OCI-LY7 (cell line): ENCODE measurements around the gene OVCA2. TPM values are rescaled to one million over a fixed set of nuclear protein-coding genes. Genes with fewer than 3 reads are reported as not detected.
A peak's percentile ranks its signal among the peaks of the same experiment; 100 is the strongest.

Experiments used
- Bru-seq: library from RNA; stranded (reverse); fragments of 400-500 nt; gene quantifications from one replicate; lab custom pipeline; 2021; lab: Mats Ljungman, UMichigan
- BruChase-seq, 2 experiments: library from RNA; stranded (reverse); fragments of 400-500 nt; gene quantifications; one replicate each; lab custom pipeline; 2021; lab: Mats Ljungman, UMichigan
- BruUV-seq: library from RNA; stranded (reverse); fragments of 400-500 nt; replicated peaks from 2 replicates; lab custom pipeline; 2021; lab: Mats Ljungman, UMichigan
- CTCF ChIA-PET: fragments of 300-600 bp; sonication (Branson Sonifier 250); formaldehyde crosslinking; loops from one replicate; lab custom pipeline; 2022; ENCODE audit warnings: antibody characterized with exemption; ENCODE audit not compliant: unreplicated experiment; lab: Charles Lee
- POLR2A ChIA-PET: fragments of 300-600 bp; sonication (Branson Sonifier 250); formaldehyde crosslinking; loops from one replicate; lab custom pipeline; 2022; ENCODE audit warnings: antibody characterized with exemption; lab: Charles Lee
- DNase-seq: peaks from one replicate; pipeline ENCODE4 v3.0.0-alpha.2; 2015; ENCODE audit warnings: low spot score
- H2AFZ ChIP-seq: fragments of 200-600 bp; sonication (generic), shearing (Covaris generic); 2 replicates; pipeline ENCODE4 v1.6.1; 2014; ENCODE audit warnings: mild to moderate bottlenecking, antibody characterized with exemption, low read length, moderate library complexity
- H3K27ac ChIP-seq: fragments of 200-600 bp; sonication (generic); 2 replicates; pipeline ENCODE4 v1.5.1; 2014; ENCODE audit warnings: mixed run types, low read depth, mild to moderate bottlenecking, moderate library complexity, low read length, inconsistent platforms; ENCODE audit not compliant: poor library complexity, severe bottlenecking
- H3K36me3 ChIP-seq: fragments of 200-600 bp; sonication (generic); 2 replicates; pipeline ENCODE4 v1.6.1; 2014; ENCODE audit warnings: mild to moderate bottlenecking, antibody characterized with exemption, low read length, moderate library complexity, mixed read lengths; ENCODE audit not compliant: insufficient read depth
- H3K4me1 ChIP-seq: fragments of 200-600 bp; sonication (generic); 2 replicates; pipeline ENCODE4 v1.5.1; 2014; ENCODE audit warnings: mild to moderate bottlenecking, low read length; ENCODE audit not compliant: insufficient read depth, poor library complexity, severe bottlenecking
- H3K4me2 ChIP-seq: fragments of 200-600 bp; sonication (generic); 2 replicates; pipeline ENCODE4 v1.6.1; 2014; ENCODE audit warnings: mild to moderate bottlenecking, low read length
- H3K4me3 ChIP-seq: fragments of 200-600 bp; sonication (generic); 2 replicates; pipeline ENCODE4 v1.5.1; 2014; ENCODE audit warnings: mild to moderate bottlenecking, low read depth, low read length; ENCODE audit not compliant: poor library complexity, severe bottlenecking
- H3K79me2 ChIP-seq: fragments of 200-600 bp; sonication (generic); 2 replicates; pipeline ENCODE4 v1.6.1; 2016; ENCODE audit warnings: low read depth, mild to moderate bottlenecking, low read length, moderate library complexity, mixed read lengths; ENCODE audit not compliant: insufficient read depth
- H3K9me2 ChIP-seq: fragments of 200-600 bp; sonication (generic); 2 replicates; pipeline ENCODE4 v1.6.1; 2016; ENCODE audit warnings: mild to moderate bottlenecking, low read length, mixed read lengths; ENCODE audit not compliant: insufficient read depth
- H3K9me3 ChIP-seq: fragments of 200-600 bp; sonication (generic); 2 replicates; pipeline ENCODE4 v1.6.1; 2014; ENCODE audit warnings: mild to moderate bottlenecking, mixed run types, low read length, mixed read lengths
- H4K20me1 ChIP-seq: fragments of 200-600 bp; sonication (generic); 2 replicates; pipeline ENCODE4 v1.6.1; 2014; ENCODE audit warnings: mild to moderate bottlenecking, antibody characterized with exemption, low read length, moderate library complexity, mixed read lengths; ENCODE audit not compliant: insufficient read depth
- CTCF ChIP-seq: fragments of 200-600 bp; sonication (generic); conservative IDR thresholded peaks from 2 replicates; pipeline ENCODE4 v1.5.1; 2014; ENCODE audit warnings: mild to moderate bottlenecking, antibody characterized with exemption, low read length, moderate library complexity, mixed read lengths
- EZH2phosphoT487 ChIP-seq: fragments of 200-600 bp; sonication (generic); IDR thresholded peaks from 2 replicates; pipeline ENCODE4 v1.6.1; 2018; ENCODE audit warnings: low read depth, borderline replicate concordance, mild to moderate bottlenecking, mixed run types, antibody characterized with exemption, low read length, moderate library complexity, mixed read lengths
- intact Hi-C: fragments of 100-400 bp; cut with micrococcal nuclease; formaldehyde crosslinking; loops from one replicate; pipeline ENCODE4 v1.10.0; 2022; ENCODE audit not compliant: unreplicated experiment
- long read RNA-seq: library from polyadenylated mRNA; stranded (forward); transcript quantifications from one replicate; pipeline ENCODE4 v2.0.0, GENCODE V29; 2022
- total RNA-seq, 2 experiments: library from RNA; depleted of rRNA in 1 of 2; stranded (reverse); fragments of >200 nt in 1 of 2; shearing (Covaris generic) in 1 of 2; gene quantifications; 2 replicates each; pipeline ENCODE4 v1.2.3, GENCODE V29; 2014 to 2022

OVCA2 gene
- total RNA-seq (2014; rRNA removed; shearing (Covaris generic)) (18.8 and 24.0 TPM in 2 replicates), total RNA-seq (2022) (18.2 and 21.9 TPM in 2 replicates), Bru-seq, nascent RNA (percentile 58 among the genes with signal in this experiment), BruChase-seq, experiment 1, labeled RNA remaining after a 6-hour chase (percentile 61 among the genes with signal in this experiment), BruChase-seq, experiment 2, labeled RNA remaining after a 2-hour chase (percentile 69 among the genes with signal in this experiment)
- long read RNA-seq, transcript OVCA2-201 (2 exons, 1,122 nt): major isoform, 40 of 40 reads
- long read RNA-seq, partial matches to known transcripts: 0 of 40 reads
- long read RNA-seq, other reads (novel, unspliced or antisense): 0 of 40 reads

- ChIA-PET CTCF (interaction anchor here (1.0 kb wide), 1 partner anchor 138 kb away, joined by 4 read pairs; no protein-coding TSS in a partner anchor), POLR2A (no interaction called here)
- no TSS peak for BruUV-seq
- Histone ChIP-seq H3K27ac (peak within 1 kb of the TSS; percentile 42), H3K9me3 (no peaks in the 10 kb centered on the region), H3K4me2 (peak within 1 kb of the TSS; percentile 89), H3K4me3 (peak within 1 kb of the TSS; percentile 74), H3K79me2 (peaks cover 6% of the 10 kb centered on the region; the same call in 1 of the 2 replicates), H3K36me3 (peaks cover 46% of the 10 kb centered on the region), H3K4me1 (peaks cover 15% of the 10 kb centered on the region), H4K20me1 (no peaks in the 10 kb centered on the region), H2AFZ (peak within 1 kb of the TSS; percentile 74), H3K9me2 (no peaks in the 10 kb centered on the region)
- intact Hi-C loops: no loop called here
- DNase-seq: peak; percentile 98
- TF ChIP-seq EZH2phosphoT487 (no peak), CTCF (peak; percentile 67)
Observed at GRCh38 chr17:2041561-2042389, at the start of gene OVCA2. Gene OVCA2, plus strand, starts transcription at chr17:2042022. Its CDS starts 26 bp downstream, at chr17:2042048.

GRCh38 chr17:1992541-1992940 lies 49.3 kb upstream of the OVCA2 start:
- BruUV-seq: no TSS peak
- no peaks in the 10 kb centered on the region for H3K36me3 ChIP-seq
- POLR2A ChIA-PET: interaction anchor here (0.8 kb wide), 1 partner anchor 360 kb away, joined by 5 read pairs; no protein-coding TSS in a partner anchor
- DNase-seq: no peak
- no peaks in the 10 kb centered on the region for H3K79me2 ChIP-seq
- H3K9me3 ChIP-seq: no peaks in the 10 kb centered on the region
- CTCF ChIA-PET: no interaction called here
- no peak for TF ChIP-seq CTCF
- H3K4me1 ChIP-seq: no peaks in the 10 kb centered on the region
- H4K20me1 ChIP-seq: no peaks in the 10 kb centered on the region
- intact Hi-C loops: no loop called here
- no peak overlapping the region for H3K4me3 ChIP-seq
- H2AFZ ChIP-seq: no peak overlapping the region
- no peaks in the 10 kb centered on the region for H3K9me2 ChIP-seq
- H3K4me2 ChIP-seq: no peak overlapping the region
- no peak overlapping the region for H3K27ac ChIP-seq
